CD4-positive, alpha-beta T cell treated with Interferon alpha-2 for 1 hour (primary cell): ENCODE results near the gene PMFBP1.

Source experiments
- DNase-seq, 2 donors: peaks; one replicate each; pipeline ENCODE4 v3.0.0-alpha.2; 2020 to 2022

PMFBP1 gene

DNA sequence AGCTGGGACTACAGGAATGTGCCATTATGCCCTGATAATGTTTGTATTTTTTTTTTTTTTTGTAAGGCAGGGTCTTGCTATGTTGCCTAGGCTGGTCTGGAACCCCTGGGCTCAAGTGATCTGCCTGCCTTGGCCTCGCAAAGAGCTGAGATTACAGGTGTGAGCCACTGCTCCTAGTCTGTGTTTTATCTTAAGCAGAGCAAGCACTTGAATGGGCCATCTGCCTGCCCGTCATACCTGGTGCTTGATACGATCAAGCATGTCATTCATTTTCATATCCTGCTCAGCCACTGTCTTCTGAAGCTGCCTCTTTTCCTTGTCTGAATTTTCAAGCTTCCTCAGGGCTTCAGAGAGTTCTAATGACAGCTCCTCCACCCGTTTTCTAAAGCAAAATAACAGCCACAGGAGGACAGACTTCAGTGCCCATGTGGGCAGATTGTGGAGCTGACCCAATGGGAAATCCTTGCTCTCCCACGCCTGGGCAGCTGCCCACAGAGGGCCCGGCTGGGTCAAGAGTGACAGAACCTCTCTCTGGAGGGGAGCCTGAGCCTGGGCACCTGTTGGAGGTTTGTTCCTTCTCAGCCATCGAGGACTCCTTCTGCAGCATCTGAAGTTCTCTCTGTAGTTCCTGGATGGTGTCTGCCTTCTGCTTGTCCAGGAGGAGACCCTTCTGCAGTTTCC is 41.8 kb downstream of the PMFBP1 start:
- DNase-seq = no peak

DNA sequence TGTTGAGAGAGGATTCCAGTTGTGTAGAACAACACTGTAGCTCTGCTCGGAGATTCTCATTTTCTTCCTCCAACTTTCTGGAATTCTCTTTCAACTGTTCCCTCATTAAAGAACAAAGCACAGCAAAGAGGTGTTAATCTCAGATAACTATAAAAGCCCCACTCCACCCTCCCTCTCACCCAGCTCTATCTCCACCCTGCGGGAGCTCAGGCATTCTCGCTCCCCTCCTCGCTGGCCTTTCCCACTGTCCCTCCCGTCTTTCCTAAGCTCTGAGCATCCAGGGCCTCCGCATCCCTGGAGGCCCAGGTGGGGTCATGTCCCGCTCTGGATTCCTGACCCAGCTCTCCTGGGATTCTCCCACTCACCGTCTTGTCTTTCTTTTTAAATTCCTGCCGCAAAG is 43.3 kb downstream of the PMFBP1 start:
- DNase-seq = no peak

DNA sequence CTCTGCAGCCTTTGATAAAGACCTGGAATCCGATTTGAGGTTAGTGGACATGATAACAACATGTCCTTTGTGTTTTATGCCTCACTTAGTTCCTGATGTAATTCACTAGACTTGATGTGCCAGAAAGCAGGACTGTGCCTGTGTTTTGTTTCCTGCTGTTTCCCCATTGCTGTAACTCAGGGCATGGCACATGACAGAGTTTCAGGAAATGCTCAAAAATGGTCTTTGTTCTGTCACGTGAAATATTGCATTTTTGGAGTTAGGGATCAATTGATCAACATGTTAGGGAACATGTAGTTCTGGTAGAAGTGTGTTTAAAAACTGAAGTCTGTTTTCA is 45.6 kb downstream of the PMFBP1 start:
- no peak for DNase-seq

DNA sequence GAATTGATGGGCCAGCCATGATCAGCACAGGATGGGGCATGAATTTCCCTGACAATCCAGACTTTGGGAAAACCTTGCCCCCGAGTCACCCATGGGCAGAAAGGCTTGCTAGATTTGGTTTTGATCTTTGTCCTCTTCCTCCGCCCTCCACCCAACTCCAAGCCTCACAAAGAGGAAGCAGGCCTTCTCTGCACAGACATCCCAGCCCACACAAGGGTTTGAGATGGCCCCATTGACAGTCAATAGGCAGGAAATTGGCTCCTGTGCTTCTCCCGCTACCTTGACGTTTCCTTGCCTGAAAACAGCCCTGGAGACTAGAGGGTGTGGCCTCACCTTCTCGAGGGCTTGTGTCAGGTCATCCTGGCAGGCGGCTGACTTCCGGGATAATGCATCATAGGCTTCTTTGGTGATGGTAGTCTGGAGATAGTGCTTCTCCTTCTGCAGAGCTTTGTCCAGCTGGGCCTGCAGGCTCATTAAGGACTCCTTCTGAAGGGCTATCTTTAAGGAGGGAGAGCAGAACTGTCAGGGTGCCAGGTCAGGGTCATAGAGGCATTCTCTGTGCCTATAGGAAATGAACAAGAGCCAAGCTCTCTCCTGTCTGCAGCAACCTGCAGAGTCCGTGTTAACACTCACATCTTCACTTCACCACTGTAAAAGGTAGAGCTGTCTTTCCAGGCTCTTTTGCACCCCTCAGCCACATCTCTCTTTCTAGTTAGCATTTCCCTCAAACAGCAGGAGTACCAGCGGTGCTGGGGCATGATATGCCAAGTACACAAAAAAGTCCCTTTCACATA is 46.1 kb downstream of the PMFBP1 start:
- no peak for DNase-seq

DNA sequence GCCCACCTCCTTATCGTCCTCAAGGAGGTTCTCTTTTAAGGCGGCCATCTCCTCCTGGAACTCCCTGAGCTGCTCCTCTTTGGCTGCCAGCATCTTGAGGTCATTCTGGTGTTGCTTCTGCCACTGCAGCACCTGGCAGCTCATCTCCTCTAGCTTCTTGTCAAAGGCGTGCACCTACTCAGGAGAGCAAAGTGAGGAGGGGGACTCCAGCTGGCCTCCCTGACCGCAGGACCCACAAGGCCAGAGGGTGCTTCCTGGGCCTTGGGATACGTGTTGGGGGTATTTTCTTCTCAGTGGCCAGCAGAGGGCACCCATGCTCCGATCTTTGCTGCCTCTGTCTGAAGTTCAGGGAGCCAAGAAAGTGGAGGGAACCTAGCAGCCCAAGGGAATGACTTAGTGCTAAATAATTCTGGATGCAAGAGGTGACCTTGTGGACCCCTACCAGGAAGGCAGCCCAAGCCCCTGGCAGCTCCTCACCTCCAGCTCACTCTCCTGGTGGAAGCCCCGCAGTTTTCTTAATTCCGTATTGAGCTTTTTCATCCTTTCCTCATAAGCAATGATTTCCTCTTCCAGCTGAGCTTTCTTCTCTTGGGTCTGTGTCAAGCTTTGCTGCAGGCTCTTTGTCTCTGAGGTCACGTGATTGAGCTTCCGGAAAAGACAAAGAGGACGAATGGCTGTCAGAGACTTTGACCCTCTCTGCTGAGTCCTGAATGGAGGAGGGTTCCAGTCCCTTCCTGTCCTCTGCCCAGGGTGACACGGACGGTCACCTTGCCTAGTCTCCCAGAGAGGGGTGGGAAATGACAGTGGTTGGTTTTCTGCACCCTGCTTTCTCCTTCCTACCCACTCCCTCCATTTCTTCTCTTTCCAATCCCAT is 47.0 kb downstream of the PMFBP1 start:
- peak; percentile 57 to 58 for DNase-seq

DNA sequence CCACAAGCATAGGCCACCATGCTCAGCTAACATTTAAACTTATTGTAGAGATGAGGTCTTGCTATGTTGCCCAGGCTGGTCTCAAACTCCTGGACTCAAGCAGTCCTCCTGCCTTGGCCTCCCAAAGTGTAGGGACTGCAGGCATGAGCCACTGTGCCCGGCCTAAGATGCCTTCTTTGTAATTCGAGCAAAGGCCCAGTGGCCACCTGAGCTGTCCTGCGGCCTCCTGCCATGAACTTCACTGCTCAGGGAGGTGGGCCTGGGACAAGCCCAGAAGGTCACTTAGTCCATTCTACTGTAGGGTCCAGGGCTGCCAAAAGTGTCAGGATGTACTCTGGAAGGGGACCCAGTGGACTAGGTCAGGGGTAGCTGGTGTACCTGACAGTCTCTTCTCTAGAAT is 47.8 kb downstream of the PMFBP1 start:
- no peak for DNase-seq

DNA sequence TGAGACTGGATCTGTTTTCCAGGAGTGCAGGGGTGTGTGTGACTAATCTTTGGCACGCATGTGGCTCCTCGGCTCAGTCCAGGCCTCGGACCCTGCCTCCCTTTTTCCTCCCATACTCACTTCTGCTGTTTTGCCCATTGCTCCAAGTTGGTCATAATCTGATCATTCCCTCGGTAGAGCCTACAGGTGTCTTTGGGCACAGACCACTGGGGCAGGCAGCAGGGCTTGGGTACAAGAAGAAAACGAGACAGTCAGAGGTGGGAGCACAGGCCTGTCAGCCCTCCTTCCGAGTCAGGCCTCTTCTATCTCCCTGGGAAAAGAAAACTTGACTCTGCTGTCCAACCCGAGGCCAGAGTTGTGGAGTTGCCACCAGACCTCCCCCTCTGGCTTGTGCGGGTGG is 48.5 kb downstream of the PMFBP1 start:
- DNase-seq = no peak

DNA sequence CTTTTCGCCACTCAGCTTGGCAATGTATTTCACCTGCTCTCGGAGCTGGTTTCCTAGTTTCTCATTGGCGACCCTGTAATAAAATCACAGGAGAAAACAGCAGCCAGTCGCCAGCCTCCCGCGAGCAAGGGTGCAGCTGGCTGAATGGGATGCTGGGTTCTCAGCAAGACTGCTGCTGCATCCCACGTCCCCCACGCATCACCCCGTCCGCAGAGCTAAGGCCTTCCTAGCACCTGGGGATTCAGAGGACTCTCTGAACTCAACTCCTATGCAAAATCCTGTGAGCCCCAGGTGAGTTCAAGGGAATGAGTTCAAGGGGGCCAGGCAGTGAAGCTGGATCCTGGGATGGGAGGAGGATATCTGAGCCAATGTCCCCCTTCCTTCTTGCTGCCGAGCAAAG is 49.0 kb downstream of the PMFBP1 start:
- no peak for DNase-seq

DNA sequence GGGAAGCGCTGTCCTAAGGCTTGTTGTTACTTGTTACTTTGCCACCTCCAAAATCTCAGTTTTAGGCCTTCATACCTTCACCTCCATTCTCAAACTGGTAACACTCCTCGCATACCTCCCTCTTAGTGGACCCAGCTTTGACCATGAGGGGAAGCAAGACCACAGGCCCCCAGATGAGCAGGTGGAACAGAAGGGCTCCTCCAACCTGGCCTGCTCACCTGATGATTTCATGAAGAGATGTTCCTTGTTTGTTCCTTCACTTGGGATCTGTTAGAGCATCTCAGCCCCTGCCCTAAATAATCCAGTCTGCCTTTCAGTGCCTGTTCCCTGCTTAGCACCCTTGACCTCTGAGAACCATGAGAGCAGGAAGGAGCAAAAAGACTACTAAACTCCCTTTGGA is 49.6 kb downstream of the PMFBP1 start:
- no peak for DNase-seq

DNA sequence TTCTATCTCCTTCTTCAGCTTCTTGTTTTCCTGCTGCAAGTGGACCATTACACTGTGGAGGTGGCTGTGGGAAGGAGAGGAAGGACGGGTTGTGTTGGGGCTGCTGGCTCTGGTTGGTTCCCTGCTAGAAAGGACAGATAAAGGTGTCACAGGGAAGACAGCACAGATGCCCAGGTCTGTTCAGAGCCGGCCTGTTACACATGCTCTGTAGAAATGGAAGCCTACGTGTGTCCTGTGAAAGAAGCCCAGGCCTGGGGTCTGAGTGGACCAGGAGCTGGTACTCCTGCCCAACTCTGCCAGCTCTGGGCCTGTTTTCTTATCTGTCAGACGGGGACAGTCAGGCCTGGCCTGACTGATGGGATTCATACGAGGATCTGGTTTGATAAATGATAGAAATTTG is 51.9 kb downstream of the PMFBP1 start:
- no peak for DNase-seq

DNA sequence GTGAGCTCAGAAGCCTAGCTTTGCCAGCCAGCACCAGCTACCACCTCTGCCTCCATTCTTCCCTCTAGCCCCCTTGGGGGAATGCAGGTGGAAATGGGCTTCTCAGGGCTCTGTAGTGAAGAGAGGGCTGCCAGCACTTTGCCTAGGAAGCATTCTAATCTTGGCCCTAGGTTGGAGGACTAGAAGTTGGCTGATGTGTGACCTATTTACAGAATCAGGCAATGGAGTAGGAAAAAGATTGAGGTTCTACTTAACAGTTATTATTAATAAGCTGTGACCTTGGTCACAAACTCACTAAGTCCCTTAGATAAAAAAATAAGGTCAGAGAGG is 58.4 kb downstream of the PMFBP1 start:
- no peak for DNase-seq

DNA sequence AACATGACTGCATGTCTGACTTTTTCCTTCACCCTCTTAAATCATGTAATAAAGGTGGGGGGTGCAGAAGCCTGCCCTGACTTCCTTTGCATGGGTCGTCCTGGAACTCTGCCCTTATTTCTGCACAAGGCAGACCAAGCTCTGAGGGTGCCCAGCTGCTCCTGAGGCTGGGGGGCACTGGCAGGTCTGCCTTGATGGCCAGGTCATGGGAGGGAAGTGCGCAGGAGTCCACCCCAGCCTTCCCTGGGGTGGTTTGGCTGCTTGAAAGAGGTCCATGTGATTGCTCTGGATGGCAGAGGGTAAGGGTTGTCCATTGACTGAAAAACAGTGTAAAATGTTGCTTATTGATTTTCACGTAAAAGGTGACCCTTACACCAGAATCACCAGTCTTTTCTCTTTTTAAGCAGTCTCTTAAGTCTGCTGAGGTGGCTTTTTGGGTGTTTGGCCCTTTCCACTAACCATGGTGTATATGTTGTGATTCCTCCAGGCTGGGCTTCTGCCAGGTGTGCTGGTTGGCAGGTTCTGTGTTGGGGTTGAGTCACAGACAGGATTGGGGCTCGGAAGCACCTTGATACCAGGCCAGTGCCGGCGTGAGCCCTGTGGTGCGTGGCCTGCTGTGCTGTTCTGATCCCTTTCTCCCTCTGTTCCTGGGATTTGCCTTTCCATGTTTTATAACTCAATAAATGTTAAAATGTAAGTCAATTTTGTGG is 58.9 kb downstream of the PMFBP1 start:
- DNase-seq = no peak

DNA sequence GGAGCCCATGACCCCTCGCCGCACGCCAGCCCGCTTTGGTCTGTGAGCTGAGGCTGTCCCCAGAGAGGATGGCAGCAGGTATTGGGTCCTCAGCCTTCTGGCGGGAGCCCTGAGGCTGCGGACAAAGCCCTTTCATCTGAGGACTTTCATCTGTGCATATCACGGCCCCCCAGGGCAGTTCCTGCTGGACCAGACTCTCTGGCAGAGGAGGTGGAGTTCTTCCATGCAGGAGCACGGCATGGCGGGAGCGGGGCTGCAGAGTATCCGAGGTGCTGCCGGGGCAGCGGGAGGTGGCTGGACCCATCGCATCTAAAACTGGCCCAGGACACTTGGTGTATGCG is 59.5 kb downstream of the PMFBP1 start:
- DNase-seq = no peak

DNA sequence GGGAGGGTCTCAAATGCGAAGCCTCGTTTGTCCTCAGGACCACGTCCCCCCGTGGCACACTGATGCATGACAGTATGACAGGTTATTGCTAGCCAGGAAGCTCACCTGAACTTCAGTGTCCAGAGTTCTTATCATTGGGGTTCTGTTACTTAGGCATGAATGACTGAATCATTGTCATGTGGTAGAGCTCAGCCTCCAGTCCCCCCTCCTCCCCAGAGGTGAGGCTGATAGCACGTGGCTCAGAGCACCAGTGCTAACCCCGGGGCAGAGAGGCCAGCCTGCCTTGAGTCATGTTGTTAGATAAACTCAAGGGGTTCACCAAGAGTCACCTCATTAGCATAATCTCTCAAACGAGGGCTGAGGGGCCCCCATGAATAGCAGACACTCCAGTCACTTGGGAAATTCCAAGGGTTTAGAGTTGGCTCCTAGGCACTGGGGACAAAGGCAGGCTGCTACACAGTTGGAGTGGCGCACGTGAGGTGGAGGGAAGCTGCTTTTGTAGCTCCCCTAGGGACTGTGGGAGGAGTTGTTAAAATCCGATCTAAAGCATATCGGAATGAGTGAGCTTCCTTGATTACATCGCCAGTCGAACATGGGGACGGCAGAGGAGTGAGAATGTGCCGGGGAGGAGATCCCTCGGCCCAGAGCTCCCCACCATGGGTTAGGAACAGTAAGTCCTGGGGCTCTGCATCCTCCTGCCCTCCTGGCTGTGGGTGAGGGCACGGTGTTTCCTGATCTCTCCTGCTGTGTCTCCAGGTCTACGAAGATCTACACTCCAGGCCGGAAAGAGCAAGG is 60.1 kb downstream of the PMFBP1 start:
- no peak for DNase-seq

DNA sequence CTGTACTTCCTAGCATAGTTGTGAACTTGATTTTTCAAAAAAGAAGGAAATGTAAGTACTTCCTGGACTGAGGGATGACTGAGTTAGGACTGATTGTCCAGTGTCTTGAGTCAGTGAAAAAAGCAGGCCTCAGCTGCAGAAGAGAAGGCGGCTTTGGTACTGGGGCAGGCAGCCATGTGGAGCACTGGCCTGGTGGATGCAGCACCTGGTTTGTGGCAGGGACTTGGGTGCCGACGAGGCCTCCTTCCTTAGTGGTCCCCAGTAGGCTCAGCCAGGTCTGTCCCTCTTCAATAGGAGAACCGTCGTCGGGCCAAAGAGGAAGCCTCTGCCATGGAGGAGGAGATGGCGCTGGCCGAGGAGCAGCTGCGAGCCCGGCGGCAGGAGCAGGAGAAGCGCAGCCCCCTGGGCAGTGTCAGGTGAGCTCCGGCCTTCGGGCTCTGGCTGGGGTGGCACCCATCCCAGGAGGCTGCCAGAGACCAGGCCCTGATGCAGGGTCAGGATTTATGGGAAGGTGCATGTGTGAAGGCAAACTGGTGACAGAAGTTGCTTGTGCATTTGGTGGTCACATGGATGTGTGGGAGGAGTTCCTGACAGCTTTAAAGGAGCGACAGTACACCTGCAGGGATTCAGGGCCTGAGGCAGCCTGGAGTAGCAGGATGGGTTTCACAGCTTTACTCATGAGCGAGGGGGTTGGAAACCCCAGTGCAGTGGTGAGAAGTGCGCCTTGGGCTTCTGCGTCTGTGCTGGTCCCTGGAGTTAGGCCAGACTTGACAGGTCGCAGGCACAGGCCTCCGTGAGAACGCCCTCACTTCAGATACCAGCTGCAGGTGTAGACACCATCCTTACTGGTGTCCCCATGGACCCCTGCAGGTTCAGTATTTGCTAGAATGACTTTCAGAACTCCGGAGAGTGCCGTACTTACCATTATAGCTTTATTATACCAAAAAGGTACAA is 61.0 kb downstream of the PMFBP1 start:
- DNase-seq = no peak

DNA sequence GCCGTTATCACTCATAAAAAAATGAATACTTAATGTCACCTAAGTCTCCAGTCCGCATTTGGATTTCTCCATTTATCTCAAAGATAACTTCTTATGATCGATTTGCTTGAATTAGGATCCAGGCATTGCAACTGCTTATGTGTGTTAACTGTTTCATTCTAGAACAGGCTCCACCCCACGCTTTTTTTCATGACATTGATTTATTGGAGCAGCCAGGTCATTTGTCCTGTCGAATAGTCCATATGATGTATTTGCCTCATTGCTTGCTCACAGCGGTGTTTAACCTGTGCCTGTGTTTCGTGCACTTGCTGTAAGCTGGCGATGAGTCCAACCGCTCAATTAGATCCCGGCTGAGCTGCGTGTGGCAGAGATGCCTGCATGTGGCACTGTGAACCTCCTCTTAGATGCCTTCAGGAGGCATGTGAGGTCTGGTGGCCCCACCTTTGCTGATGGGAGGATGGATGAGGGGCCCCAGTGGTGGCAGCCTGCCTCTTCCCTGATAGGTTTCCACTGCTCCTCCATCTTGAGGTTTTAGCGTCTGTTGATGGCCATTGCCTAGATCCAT is 61.9 kb downstream of the PMFBP1 start:
- no peak for DNase-seq

DNA sequence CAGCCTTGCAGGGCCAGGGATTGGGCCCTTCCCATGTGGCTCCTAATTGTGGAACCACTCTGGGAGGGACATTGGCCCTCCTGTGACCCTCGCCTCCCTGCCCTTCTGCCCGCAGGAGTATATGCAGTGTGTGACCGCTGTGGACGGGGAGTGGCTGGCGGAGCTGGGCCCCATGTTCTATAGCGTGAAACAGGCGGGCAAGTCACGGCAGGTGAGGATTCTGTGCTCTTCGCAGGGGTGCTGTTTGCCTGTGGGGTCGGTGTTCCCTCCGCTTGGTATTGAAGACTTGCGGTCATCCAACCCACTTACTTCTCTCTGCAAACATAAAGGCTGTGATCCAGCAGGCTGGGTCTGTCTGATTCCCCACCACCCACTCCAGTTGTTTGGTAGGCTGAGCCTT is 62.7 kb downstream of the PMFBP1 start:
- no peak for DNase-seq

DNA sequence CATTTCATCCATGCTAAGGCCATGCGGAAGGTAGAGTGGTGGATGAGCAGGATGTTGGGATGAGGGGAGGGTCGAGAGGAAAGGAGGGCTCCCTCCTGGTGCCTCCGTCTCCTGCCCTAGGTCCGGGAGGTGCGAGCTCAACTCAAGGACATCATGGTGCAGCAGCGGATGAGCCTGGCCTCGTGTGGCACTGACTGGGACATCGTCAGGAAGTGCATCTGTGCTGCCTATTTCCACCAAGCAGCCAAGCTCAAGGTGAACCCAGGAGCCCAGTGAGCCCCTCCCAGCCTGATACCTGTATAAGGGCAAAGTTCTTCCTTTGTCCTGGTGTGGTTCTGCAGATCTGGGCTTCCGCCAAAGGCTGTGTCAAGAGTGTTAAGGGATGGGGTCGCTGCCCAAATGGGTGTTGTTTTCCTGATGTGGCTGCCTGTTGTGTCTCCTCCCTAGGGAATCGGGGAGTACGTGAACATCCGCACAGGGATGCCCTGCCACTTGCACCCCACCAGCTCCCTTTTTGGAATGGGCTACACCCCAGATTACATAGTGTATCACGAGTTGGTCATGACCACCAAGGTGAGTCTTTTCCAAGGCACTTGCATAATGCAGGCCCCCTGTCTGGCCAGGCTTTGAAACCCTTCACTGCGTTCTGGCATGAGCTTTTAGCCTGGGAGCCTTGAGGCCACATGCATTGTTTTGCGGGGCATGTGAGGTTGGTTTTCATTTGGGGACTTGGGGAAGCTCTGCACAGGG is 63.4 kb downstream of the PMFBP1 start:
- DNase-seq = no peak

DNA sequence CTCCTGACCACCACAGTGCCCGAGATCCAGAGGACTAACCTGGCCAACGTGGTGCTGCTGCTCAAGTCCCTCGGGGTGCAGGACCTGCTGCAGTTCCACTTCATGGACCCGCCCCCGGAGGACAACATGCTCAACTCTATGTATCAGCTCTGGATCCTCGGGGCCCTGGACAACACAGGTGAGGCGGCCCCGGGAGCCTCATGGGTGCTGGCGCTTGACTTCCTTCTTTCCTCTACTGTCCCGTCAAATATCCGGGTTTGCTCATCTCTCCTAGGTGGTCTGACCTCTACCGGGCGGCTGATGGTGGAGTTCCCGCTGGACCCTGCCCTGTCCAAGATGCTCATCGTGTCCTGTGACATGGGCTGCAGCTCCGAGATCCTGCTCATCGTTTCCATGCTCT is 64.6 kb downstream of the PMFBP1 start:
- DNase-seq = no peak

DNA sequence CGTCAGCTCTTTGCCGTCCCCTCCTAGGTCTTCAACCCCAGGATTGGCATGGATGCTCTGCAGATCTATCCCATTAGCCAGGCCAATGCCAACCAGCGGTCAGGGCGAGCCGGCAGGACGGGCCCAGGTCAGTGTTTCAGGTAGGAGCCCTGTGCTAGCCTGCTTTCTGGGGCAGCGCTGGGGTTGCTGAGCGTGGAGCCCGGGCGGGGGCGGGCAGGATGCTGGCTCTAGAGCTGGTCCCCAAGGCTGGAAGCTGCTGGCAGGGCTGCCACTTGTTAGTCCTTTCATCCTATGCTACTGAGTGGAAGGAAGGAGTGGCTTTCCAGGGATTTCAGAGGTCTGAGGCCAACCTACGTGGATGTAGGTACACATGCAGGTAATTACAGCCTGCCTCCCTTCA is 66.0 kb downstream of the PMFBP1 start:
- DNase-seq = no peak
